Fibroblast of the aortic adventitia (primary cell): ENCODE results near the gene ITPK1. TPM values are rescaled to one million over a fixed set of nuclear protein-coding genes. Genes with fewer than 3 reads are reported as not detected.

Experiments used
- DNase-seq: peaks from one replicate; pipeline ENCODE4 v3.0.0-alpha.2; 2010; ENCODE audit warnings: low read depth
- H3K4me3 ChIP-seq: 2 replicates; pipeline ENCODE4 v1.5.1; 2011; ENCODE audit warnings: low read depth, mild to moderate bottlenecking, control low read depth, low read length, moderate library complexity
- CTCF ChIP-seq: IDR thresholded peaks from 2 replicates; pipeline ENCODE4 v1.5.1; 2011; ENCODE audit warnings: mild to moderate bottlenecking, low read length, control low read depth, inconsistent platforms; ENCODE audit not compliant: insufficient read depth
- total RNA-seq: library from RNA; depleted of rRNA; stranded (reverse); fragments of >200 nt; gene quantifications from 2 replicates; pipeline ENCODE4 v1.2.3, GENCODE V29; 2012; ENCODE audit warnings: low replicate concordance

The ITPK1 gene
- total RNA-seq, 1 donor: 20.1 TPM

GRCh38 chr14:92985521-92985920 is 130.2 kb downstream of the ITPK1 start:
- no peak for TF ChIP-seq CTCF
- DNase-seq: no peak
- no peak overlapping the region for H3K4me3 ChIP-seq

- DNase-seq: no peak
- TF ChIP-seq CTCF: no peak
- H3K4me3 ChIP-seq: no peak overlapping the region
These were observed 130.8 kb downstream of the ITPK1 start for GRCh38 chr14:92984896-92985295.

- H3K4me3 ChIP-seq: no peak overlapping the region
- no peak for TF ChIP-seq CTCF
- no peak for DNase-seq
These were observed 131.5 kb downstream of the ITPK1 start for GRCh38 chr14:92984082-92984788.

DNA sequence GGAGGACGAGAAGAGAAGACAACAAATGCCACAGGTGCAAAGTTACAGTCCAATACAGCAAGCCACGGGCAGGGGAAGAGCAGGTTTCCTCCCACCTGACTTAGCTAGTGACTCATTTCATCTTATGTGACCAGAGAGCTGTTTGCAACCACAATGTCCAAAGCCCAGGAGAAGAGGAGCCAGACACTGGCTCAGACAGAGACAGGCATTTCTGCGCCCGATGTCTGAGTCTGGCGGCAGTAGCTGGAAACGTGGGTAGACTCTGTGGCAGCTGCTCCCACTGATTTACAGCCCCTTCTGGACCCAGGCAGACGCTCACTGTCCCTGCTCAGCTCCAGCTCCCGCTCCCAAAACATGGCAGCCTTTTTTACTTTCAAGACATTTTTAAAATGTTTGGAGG is 132.8 kb downstream of the ITPK1 start:
- no peak for TF ChIP-seq CTCF

GRCh38 chr14:92981726-92982125 is 134.0 kb downstream of the ITPK1 start:
- no peak overlapping the region for H3K4me3 ChIP-seq
- DNase-seq: no peak
- no peak for TF ChIP-seq CTCF

More for the DNA sequence above, 132.8 kb downstream of the ITPK1 start:
- H3K4me3 ChIP-seq: no peak overlapping the region
- DNase-seq: no peak

DNA sequence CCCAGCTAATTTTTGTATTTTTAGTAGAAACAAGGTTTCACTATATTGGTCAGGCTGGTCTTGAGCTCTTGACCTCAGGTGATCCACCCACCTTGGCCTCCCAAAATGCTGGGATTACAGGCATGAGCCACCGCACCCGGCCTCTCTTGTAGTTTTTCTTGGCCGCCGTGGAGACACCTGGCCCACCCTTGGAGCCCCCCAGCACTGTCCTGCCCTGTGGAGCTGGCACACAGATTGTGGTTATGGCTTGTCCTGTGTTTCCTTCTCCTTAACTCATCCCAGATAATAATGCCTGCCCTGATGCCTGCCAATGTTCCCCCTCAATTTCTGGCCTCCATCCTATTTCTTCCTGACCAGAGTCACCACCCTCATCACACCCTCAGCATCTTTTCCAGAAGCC is 134.9 kb downstream of the ITPK1 start:
- no peak for TF ChIP-seq CTCF
- no peak for DNase-seq

More for the DNA sequence above, 134.9 kb downstream of the ITPK1 start:
- no peak overlapping the region for H3K4me3 ChIP-seq
